K562 (cell line): ENCODE measurements around the gene GRHL3. TPM values are rescaled to one million over a fixed set of nuclear protein-coding genes. Genes with fewer than 3 reads are reported as not detected.

Source experiments
- ATAC-seq: fragments of 200-7000 bp; cut with Tn5 transposase; 3 replicates; pipeline ENCODE4 v1.9.1; 2020; ENCODE audit warnings: moderate library complexity
- BruUV-seq: library from RNA; stranded (reverse); fragments of 400-500 nt; replicated peaks from 2 replicates; lab custom pipeline; 2021; lab: Mats Ljungman, UMichigan
- CTCF ChIA-PET: fragments of 300-600 bp; formaldehyde crosslinking; extraction: SDS; loops from one replicate; lab custom pipeline; 2021; ENCODE audit warnings: low intra/inter-chr PET ratio; lab: Yijun Ruan, JAX
- POLR2A ChIA-PET: fragments of 300-600, 350-650 bp; sonication (Branson Sonifier 250); formaldehyde crosslinking; extraction: SDS; loops from one replicate; lab custom pipeline; 2021; ENCODE audit warnings: antibody characterized with exemption, inconsistent platforms; lab: Yijun Ruan, JAX
- DNase-seq, 4 experiments: peaks; one replicate each; pipeline versions ENCODE4 v3.0.0 to v3.0.0-alpha.2; 2011 to 2018; ENCODE audit warnings: low spot score in 3 of 4, mixed read lengths in 3 of 4; ENCODE audit errors: extremely low read depth in 1 of 4
- FAIRE-seq: peaks from 2 replicates; lab custom pipeline; 2011; peaks lifted over from hg19 to GRCh38; lab: Jason Lieb, UNC
- H2AFZ ChIP-seq: 2 replicates; pipeline ENCODE4 v1.6.0; 2011; ENCODE audit warnings: low read depth, low read length, control low read depth, inconsistent platforms
- H3K27ac ChIP-seq: fragments of 200-600 bp; 3 replicates; pipeline ENCODE4 v1.8.0; 2011; ENCODE audit warnings: low read depth, mild to moderate bottlenecking, control low read depth, inconsistent platforms, low read length, moderate library complexity, mixed read lengths; ENCODE audit errors: extremely low read depth
- H3K27me3 ChIP-seq, 2 experiments: fragments of 300-600 bp in 1 of 2; 2 replicates in 1 of 2; 3 replicates in 1 of 2; pipeline versions ENCODE4 v1.6.0 to v1.8.0; 2011; ENCODE audit warnings: inconsistent platforms in 2 of 2, low read length in 2 of 2, mild to moderate bottlenecking in 1 of 2, mixed read lengths in 1 of 2, moderate library complexity in 1 of 2; ENCODE audit not compliant: control insufficient read depth in 2 of 2, insufficient read depth in 2 of 2
- H3K36me3 ChIP-seq: fragments of 300-600 bp; 3 replicates; pipeline ENCODE4 v1.8.0; 2011; ENCODE audit warnings: mild to moderate bottlenecking, low read length, inconsistent platforms; ENCODE audit not compliant: control insufficient read depth, insufficient read depth
- H3K4me1 ChIP-seq, 2 experiments: fragments of 200-600 bp in 1 of 2; replicated peaks in 1 of 2; 2 replicates in 1 of 2; 3 replicates in 1 of 2; pipeline versions ENCODE4 v1.5.1 to v1.8.0; 2011; ENCODE audit warnings: inconsistent platforms in 2 of 2, low read length in 2 of 2, mild to moderate bottlenecking in 1 of 2, mixed read lengths in 1 of 2, moderate library complexity in 1 of 2; ENCODE audit not compliant: control insufficient read depth in 2 of 2, insufficient read depth in 2 of 2
- H3K4me2 ChIP-seq: 2 replicates; pipeline ENCODE4 v1.6.1; 2011; ENCODE audit warnings: low read length, control low read depth, inconsistent platforms, mixed read lengths; ENCODE audit not compliant: insufficient read depth
- H3K4me3 ChIP-seq: fragments of 200-600 bp; sonication (generic), shearing (Covaris generic); 2 replicates; pipeline ENCODE4 v1.5.1; 2016; ENCODE audit warnings: control low read depth, inconsistent platforms
- H3K79me2 ChIP-seq: fragments of 200-600 bp; 3 replicates; pipeline ENCODE4 v1.8.0; 2011; ENCODE audit warnings: low read length, inconsistent platforms; ENCODE audit not compliant: control insufficient read depth, insufficient read depth
- H3K9ac ChIP-seq, 2 experiments: 2 replicates each; pipeline versions ENCODE4 v1.6.0 to v1.6.1; 2011; ENCODE audit warnings: low read depth in 2 of 2, low read length in 2 of 2, control low read depth in 1 of 2, inconsistent platforms in 1 of 2, mild to moderate bottlenecking in 1 of 2, mixed read lengths in 1 of 2; ENCODE audit not compliant: insufficient read depth in 1 of 2
- H3K9me1 ChIP-seq: one replicate; pipeline ENCODE4 v1.6.0; 2011; ENCODE audit warnings: inconsistent platforms, mild to moderate bottlenecking, low read length, moderate library complexity; ENCODE audit not compliant: control insufficient read depth, insufficient read depth
- H3K9me3 ChIP-seq: replicated peaks from 2 replicates; pipeline ENCODE4 v1.5.1; 2011; ENCODE audit warnings: low read depth, low read length, inconsistent platforms; ENCODE audit not compliant: control insufficient read depth, insufficient read depth
- H4K20me1 ChIP-seq: replicated peaks from 2 replicates; pipeline ENCODE4 v1.6.1; 2011; ENCODE audit warnings: low read length, inconsistent platforms, mixed read lengths; ENCODE audit not compliant: control insufficient read depth, insufficient read depth
- CHD2 ChIP-seq: IDR thresholded peaks from 2 replicates; pipeline ENCODE4 v1.6.1; 2011; ENCODE audit warnings: low read depth, low read length
- PURB ChIP-seq: sonication (generic); formaldehyde crosslinking; IDR thresholded peaks from 2 replicates; pipeline ENCODE4 v1.9.0; 2021; ENCODE audit warnings: low read depth, mild to moderate bottlenecking, missing genetic modification reagents
- RBFOX2 ChIP-seq: fragments of 200-400 bp; formaldehyde crosslinking; IDR thresholded peaks from 2 replicates; pipeline ENCODE4 v1.6.1; 2017; ENCODE audit warnings: low read depth, mild to moderate bottlenecking, low read length, moderate library complexity
- ZNF76 ChIP-seq: fragments of 250-450 bp; sonication (Bioruptor Pico); IDR thresholded peaks from 2 replicates; pipeline ENCODE4 v1.4.0; 2020; ENCODE audit warnings: mild to moderate bottlenecking, moderate library complexity, borderline replicate concordance
- WGBS: fragments of 100-300 bp; shearing (Covaris generic); methylation state at CpG from one replicate; pipeline ENCODE4 v1.1.6; 2016; ENCODE audit warnings: low coverage, mixed read lengths; ENCODE audit not compliant: insufficient coverage; ENCODE audit errors: missing lambda C conversion rate; 5-methylcytosine and 5-hydroxymethylcytosine counted together
- in situ Hi-C: fragments of 300-500 bp; cut with MboI; formaldehyde crosslinking; loops from 4 replicates; pipeline ENCODE4 v1.15.0; 2018; ENCODE audit warnings: inconsistent platforms, mixed read lengths
- intact Hi-C: fragments of 100-400 bp; cut with micrococcal nuclease; formaldehyde crosslinking; loops from 2 replicates; pipeline ENCODE4 v1.14.2; 2022
- polyA plus RNA-seq, 8 experiments: library from polyadenylated mRNA; depleted of rRNA in 4 of 8; stranded (reverse) in 5 of 8; unstranded in 3 of 8; fragments of >200 nt; fragmentation: Nextera tagmentation in 2 of 8; fragmentation: Illumina TruSeq in 1 of 8; extraction: Ambion mirVana in 2 of 8; extraction: Trizol in 1 of 8; gene quantifications; 2 replicates each; pipeline versions ENCODE4 v1.2.1 to v1.2.3, GENCODE V29; 2011 to 2014; ENCODE audit warnings: inconsistent platforms in 1 of 8, missing spikeins in 1 of 8
- total RNA-seq, 7 experiments: library from RNA; depleted of rRNA in 6 of 7; stranded (reverse); fragments of >200 nt in 6 of 7; fragmentation: Illumina TruSeq in 2 of 7; extraction: Trizol in 2 of 7; gene quantifications; 2 replicates each; pipeline versions ENCODE4 v1.2.1 to v1.2.3, GENCODE V29; 2011 to 2021; ENCODE audit warnings: low replicate concordance in 1 of 7

The GRHL3 gene
- total and polyA plus RNA-seq, 9 of the 15 experiments (the other 6 are each of a cell fraction or from before 2014, with no cell fraction given): 0.01 to 0.04 TPM; not detected in 7

GRCh38 chr1:24293392-24294227 lies 25.5 kb upstream of the GRHL3 start:
- peaks cover 3 to 9% of the 10 kb centered on the region in 2 experiments; a peak in 4 of 5 replicates for H3K4me1 ChIP-seq
- no peak for DNase-seq
- H3K27me3 ChIP-seq: peaks cover 35 to 51% of the 10 kb centered on the region in 2 experiments
- no peaks in the 10 kb centered on the region for H3K36me3 ChIP-seq
- peaks cover 5% of the 10 kb centered on the region for H3K9me1 ChIP-seq
- no peaks in the 10 kb centered on the region for H3K9me3 ChIP-seq
- ChIA-PET CTCF (no interaction called here), POLR2A (interaction anchor here (1.1 kb wide), 1 partner anchor 12 kb away, joined by 3 read pairs; no protein-coding TSS in a partner anchor)
- 0 out of 2 replicates have a peak overlapping the region, but pooled peaks have one; percentile 58 for H2AFZ ChIP-seq
- no peak for ATAC-seq
- H4K20me1 ChIP-seq: no peaks in the 10 kb centered on the region
- 0 out of 4 replicates have a peak overlapping the region, but pooled peaks of 1 of the 2 experiments have one; percentile 14 for H3K9ac ChIP-seq
- in situ Hi-C loops: no loop called here
- WGBS: 51% methylated on average over 16 of the region's 16 CpGs
- TF ChIP-seq CHD2: no peak
- TF ChIP-seq RBFOX2: no peak
- TF ChIP-seq PURB (CRISPR knock-in tag): no peak
- TF ChIP-seq ZNF76: no peak
- no peak overlapping the region for H3K4me3 ChIP-seq
- no peak for FAIRE-seq
- H3K4me2 ChIP-seq: no peak overlapping the region
- no peaks in the 10 kb centered on the region for H3K79me2 ChIP-seq
- no TSS peak for BruUV-seq
- H3K27ac ChIP-seq: no peak overlapping the region
- intact Hi-C loops: no loop called here
